Rectal smooth muscle tissue (tissue), 1 donor: Measurements from ENCODE around the gene FAM25A.

Experiments used
- H3K27ac ChIP-seq: one replicate; pipeline ENCODE4 v1.7.0; 2013; ENCODE audit warnings: low read depth, low read length, inconsistent platforms
- H3K27me3 ChIP-seq: one replicate; pipeline ENCODE4 v1.7.0; 2013; ENCODE audit warnings: low read length; ENCODE audit not compliant: control insufficient read depth, insufficient read depth
- H3K36me3 ChIP-seq: one replicate; pipeline ENCODE4 v1.7.0; 2013; ENCODE audit warnings: low read length; ENCODE audit not compliant: control insufficient read depth, insufficient read depth
- H3K4me1 ChIP-seq: one replicate; pipeline ENCODE4 v1.7.0; 2013; ENCODE audit warnings: low read length; ENCODE audit not compliant: control insufficient read depth, insufficient read depth
- H3K4me3 ChIP-seq: one replicate; pipeline ENCODE4 v1.7.0; 2013; ENCODE audit warnings: low read length
- H3K9ac ChIP-seq: one replicate; pipeline ENCODE4 v1.7.0; 2013; ENCODE audit warnings: low read length

The FAM25A gene

DNA sequence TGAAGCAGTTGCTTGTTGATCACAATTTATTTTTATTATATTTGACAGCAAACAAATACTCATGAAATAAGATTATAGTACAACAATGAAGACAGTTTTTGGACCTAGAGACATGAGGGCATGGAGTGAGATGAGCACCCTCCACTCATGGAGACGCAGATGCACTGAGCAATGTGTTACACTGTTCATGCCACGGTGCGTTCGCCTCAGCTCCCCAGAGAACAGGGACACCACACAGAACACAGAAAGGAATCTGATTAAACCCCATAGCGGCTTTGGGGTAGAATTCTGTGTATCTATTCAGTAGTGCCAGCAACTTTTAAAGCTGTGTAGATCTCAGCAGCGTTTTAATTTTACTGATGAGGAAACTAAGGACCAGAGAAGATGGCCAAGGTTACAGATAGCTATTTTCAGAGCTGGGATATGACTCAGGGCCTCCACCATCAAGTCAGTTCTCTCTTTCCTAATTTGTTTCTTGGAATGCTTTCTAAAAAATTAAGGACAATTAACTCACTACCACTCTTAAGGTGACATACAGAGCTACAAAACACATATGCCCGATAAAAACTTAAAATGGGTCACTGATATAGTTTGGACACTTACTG is 33.6 kb downstream of the FAM25A start:
- H3K36me3 ChIP-seq: peaks cover 17% of the 10 kb centered on the region
- no peaks in the 10 kb centered on the region for H3K4me1 ChIP-seq
- no peaks in the 10 kb centered on the region for H3K27me3 ChIP-seq
- H3K9ac ChIP-seq: no peak overlapping the region
- H3K4me3 ChIP-seq: no peak overlapping the region
- no peak overlapping the region for H3K27ac ChIP-seq

DNA sequence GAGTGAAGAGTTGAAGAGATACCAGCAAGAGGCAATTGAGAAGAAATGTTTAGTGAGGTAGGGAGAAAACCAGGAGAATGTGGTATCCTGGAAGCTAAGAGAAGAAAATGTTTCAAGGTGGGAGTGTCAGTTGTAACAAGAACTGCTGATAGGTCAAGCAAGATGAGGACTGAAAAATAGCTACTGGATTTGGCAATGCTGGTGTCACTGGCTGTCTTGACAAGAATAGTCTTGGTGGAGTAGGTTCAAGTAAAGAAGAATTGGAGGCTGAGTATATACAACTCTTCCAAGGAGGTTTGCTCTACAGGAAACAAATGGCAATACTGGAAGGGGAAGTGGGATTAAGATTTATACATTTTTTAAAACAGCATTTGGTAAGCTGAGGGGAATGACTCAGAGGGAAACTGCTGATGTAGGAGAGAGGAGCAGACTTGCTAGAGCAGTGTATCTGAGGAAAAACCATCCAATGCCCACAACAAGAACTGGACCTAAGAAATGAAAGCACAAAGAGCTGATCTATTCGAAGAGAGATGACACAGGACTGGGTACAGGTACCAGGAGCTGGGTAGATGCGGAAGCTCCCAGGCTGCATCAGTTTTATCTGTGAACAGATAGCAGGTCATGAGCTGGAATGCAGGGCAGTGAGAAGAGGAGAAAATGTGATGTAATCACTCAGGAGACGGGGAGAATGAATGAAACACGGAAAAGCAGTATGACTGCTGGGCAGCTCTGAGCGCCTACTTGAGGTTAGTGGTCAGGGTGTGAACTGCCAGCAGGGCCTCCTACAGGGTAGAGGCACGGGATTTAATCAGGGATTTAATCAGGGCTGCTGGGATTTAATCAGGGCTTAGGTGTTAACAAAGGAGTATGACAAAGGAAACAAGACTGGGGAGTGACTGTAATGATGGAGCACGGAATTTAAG is 34.5 kb downstream of the FAM25A start:
- Histone ChIP-seq H3K27ac (no peak overlapping the region), H3K4me3 (no peak overlapping the region), H3K4me1 (no peaks in the 10 kb centered on the region), H3K27me3 (no peaks in the 10 kb centered on the region), H3K9ac (no peak overlapping the region), H3K36me3 (peaks cover 15% of the 10 kb centered on the region)

DNA sequence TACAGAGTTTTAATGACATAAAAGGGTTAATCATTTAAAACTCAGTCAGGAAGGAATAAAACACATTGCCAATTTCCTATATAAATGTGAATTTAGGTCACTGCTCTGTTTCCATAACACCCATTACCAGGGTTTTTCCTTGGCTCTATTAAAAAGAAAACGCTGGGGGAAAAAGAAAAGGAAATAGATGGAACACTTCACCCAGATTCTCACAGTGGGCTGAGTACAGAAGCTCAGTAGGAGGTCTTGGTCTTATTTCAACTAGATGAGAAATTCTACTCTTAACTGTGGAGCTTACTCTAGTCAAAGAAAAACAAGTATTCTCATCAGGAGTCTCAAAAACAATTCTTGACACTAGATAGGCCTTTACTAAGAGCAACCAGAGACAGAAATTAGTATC is 38.1 kb downstream of the FAM25A start:
- Histone ChIP-seq H3K36me3 (peaks cover 21% of the 10 kb centered on the region), H3K4me1 (peaks cover 2% of the 10 kb centered on the region), H3K9ac (no peak overlapping the region), H3K27me3 (no peaks in the 10 kb centered on the region), H3K4me3 (no peak overlapping the region), H3K27ac (no peak overlapping the region)

DNA sequence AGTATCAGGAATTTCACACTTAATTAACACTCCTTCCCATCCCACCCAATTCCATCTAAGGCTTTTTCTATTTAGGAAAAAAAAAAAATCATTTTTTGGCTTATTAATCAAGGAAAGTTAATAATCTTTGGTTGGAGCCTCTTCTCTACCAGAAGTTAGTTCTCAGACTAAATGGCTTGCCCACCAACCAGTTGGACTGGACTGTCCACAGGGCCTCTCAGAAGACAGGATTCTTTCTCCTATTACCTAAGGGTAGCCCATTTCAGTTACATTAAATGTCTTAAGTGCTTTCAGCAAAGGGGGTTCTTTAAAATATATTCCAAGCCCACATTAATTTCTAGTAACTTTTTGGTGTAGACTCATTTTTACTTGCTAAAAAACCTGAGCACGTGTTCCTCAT is 39.3 kb downstream of the FAM25A start:
- no peak overlapping the region for H3K9ac ChIP-seq
- peaks cover 2% of the 10 kb centered on the region for H3K4me1 ChIP-seq
- H3K4me3 ChIP-seq: no peak overlapping the region
- peaks cover 22% of the 10 kb centered on the region for H3K36me3 ChIP-seq
- no peak overlapping the region for H3K27ac ChIP-seq
- no peaks in the 10 kb centered on the region for H3K27me3 ChIP-seq

DNA sequence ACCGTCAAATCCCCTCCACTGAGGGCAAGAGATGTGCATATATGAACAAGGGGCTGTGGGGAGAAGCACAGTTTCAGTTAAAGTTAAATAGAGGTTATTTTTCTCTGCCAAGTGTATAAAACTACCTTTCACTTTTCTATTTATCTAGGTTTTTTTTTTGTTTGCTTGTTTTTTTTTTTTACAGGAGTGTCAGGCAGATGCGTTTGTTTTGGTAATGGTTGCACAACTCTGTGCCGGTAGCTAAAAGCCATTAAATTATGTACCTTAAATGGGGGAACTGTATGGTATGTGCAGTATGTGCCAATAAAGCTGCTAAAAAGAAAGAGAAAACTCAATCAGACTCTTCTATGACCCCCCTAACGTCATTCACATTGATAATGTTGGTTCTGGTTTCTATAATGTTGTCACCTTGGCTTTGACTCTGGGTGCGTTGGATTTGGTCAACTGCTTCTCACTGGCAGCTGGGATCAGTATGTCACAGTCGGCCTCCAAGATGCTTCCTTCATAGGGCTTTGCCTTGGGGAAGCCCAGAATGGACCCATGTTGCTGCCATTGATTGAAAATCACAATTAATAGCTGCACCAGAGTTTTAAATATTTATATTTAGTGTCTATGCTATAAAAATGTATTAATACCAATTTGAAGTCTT is 40.3 kb downstream of the FAM25A start:
- H3K36me3 ChIP-seq: peaks cover 27% of the 10 kb centered on the region
- no peak overlapping the region for H3K27ac ChIP-seq
- peaks cover 2% of the 10 kb centered on the region for H3K4me1 ChIP-seq
- H3K4me3 ChIP-seq: no peak overlapping the region
- H3K9ac ChIP-seq: no peak overlapping the region
- no peaks in the 10 kb centered on the region for H3K27me3 ChIP-seq

DNA sequence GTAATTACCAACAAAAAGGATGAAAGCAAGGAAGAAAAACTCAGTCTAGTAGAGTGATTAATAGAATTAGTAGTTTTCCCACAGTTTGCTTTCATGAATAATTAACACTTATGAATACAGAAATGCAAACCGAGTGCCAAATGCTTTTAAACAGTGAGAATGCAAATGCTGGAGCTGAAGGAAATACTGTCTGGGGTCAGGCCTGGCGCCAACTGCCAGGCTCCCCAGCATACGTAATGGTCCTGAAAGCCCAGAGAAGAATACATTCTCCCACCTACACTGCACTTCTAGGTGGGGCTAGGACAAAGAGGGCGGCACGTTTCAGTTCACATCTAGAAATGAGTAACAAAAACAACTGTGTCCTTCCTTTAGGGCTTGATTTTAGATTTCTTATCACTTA is 44.6 kb downstream of the FAM25A start:
- peaks cover 2% of the 10 kb centered on the region for H3K4me1 ChIP-seq
- H3K27ac ChIP-seq: no peak overlapping the region
- H3K9ac ChIP-seq: no peak overlapping the region
- H3K27me3 ChIP-seq: no peaks in the 10 kb centered on the region
- H3K36me3 ChIP-seq: peaks cover 48% of the 10 kb centered on the region
- no peak overlapping the region for H3K4me3 ChIP-seq

DNA sequence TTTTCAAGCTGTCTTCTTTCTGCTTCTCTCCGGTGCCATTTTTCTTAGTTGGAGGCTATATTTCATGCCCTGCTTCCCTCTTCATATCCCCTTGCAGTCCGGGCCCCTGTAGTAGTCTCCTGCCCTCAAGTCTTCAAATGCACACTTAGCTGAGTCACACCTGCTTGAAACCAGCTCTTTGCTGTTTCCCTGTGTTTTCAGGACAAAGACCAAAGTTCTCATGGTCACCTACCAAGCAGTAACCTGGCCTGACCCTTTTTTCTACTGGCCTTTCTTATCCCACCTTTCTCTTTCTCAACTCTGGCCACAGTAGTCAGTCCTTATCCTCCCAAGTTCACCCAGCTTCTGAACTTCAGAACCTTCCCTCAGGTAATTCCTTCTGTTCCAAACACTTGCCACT is 46.1 kb downstream of the FAM25A start:
- no peak overlapping the region for H3K4me3 ChIP-seq
- H3K9ac ChIP-seq: no peak overlapping the region
- no peaks in the 10 kb centered on the region for H3K4me1 ChIP-seq
- H3K36me3 ChIP-seq: peaks cover 43% of the 10 kb centered on the region
- H3K27me3 ChIP-seq: no peaks in the 10 kb centered on the region
- H3K27ac ChIP-seq: no peak overlapping the region

DNA sequence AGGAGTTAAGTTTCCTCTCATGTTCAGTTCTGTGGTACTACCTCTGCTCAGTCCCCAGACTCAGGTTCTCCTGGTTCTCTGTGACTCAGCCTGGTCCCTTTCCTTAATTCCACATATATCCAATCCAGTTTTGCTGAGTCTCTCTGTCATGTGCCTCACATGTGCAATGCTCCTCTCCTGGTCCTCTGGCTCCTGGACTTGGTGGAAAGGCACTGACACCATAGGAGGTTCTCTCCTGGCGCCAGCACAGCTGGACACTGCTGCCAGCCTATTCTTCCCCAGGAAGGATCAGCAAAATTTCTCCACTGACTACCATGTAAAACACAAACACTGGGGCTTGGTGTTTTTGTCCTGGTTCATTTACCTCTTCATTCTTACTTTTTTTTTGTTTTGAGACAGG is 46.8 kb downstream of the FAM25A start:
- Histone ChIP-seq H3K4me3 (no peak overlapping the region), H3K4me1 (no peaks in the 10 kb centered on the region), H3K9ac (no peak overlapping the region), H3K27ac (no peak overlapping the region), H3K36me3 (peaks cover 41% of the 10 kb centered on the region), H3K27me3 (no peaks in the 10 kb centered on the region)

DNA sequence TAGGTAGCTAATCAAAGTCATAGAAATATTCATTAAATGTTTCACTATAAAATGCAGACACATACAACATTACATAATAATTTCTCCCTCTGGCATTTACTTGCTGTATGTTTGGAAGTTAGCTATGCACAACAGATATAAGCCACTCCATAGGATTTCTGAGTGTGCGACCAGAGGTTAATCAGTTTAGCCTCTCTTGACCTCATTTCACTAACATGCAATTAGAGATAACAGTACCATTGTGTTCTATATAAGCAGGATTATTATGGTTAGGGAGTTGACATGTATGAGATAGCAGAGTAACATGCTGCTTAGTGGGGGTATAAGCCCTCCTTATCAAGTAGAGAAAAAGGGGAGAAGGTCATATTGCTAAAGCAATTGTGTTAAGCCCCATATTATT is 48.2 kb downstream of the FAM25A start:
- Histone ChIP-seq H3K4me3 (no peak overlapping the region), H3K4me1 (no peaks in the 10 kb centered on the region), H3K27ac (no peak overlapping the region), H3K27me3 (no peaks in the 10 kb centered on the region), H3K36me3 (peaks cover 38% of the 10 kb centered on the region), H3K9ac (no peak overlapping the region)

DNA sequence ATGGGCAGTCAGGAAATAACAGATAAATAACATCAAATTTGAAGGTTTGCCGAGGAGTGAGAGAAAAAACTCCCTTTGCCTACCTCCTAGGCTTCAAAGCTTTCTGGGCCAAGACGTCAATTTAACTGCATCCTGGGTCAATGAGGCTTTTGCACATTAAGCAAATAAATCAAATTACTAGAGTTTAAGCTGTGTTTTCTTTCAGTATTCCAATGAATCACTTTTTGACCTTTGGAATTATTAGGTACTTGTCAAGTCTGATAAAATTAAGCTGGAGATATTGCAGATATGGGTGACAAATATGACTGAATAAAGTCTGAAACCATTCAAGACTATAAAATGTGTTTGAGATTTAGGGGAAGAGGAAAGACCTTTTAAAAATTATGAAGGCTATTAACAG is 52.4 kb downstream of the FAM25A start:
- H3K9ac ChIP-seq: no peak overlapping the region
- H3K27me3 ChIP-seq: no peaks in the 10 kb centered on the region
- no peak overlapping the region for H3K4me3 ChIP-seq
- H3K27ac ChIP-seq: no peak overlapping the region
- H3K36me3 ChIP-seq: peaks cover 14% of the 10 kb centered on the region
- no peaks in the 10 kb centered on the region for H3K4me1 ChIP-seq
